H9 (cell line): ENCODE results near the gene P3H3. TPM values are rescaled to one million over a fixed set of nuclear protein-coding genes. Genes with fewer than 3 reads are reported as not detected.

ENCODE experiments used
- DNase-seq: peaks from one replicate; pipeline ENCODE4 v3.0.0-alpha.2; 2017
- H2AFZ ChIP-seq: one replicate; pipeline ENCODE4 v1.6.1; 2013; ENCODE audit warnings: mild to moderate bottlenecking, low read length, control low read depth, moderate library complexity
- H2AK5ac ChIP-seq: 2 replicates; pipeline ENCODE4 v1.6.1; 2013; ENCODE audit warnings: low read length, control low read depth, mixed read lengths; ENCODE audit not compliant: insufficient read length
- H2BK120ac ChIP-seq: one replicate; pipeline ENCODE4 v1.6.1; 2013; ENCODE audit warnings: low read depth, mild to moderate bottlenecking, low read length, control low read depth, inconsistent platforms; ENCODE audit not compliant: poor library complexity, severe bottlenecking
- H2BK12ac ChIP-seq: 2 replicates; pipeline ENCODE4 v1.6.1; 2013; ENCODE audit warnings: low read length, control low read depth, mixed read lengths, low read depth; ENCODE audit not compliant: insufficient read length
- H2BK15ac ChIP-seq: 2 replicates; pipeline ENCODE4 v1.6.1; 2013; ENCODE audit warnings: low read depth, low read length, control low read depth
- H2BK20ac ChIP-seq: one replicate; pipeline ENCODE4 v1.6.1; 2013; ENCODE audit warnings: low read depth, mild to moderate bottlenecking, low read length, control low read depth, inconsistent platforms; ENCODE audit not compliant: poor library complexity, severe bottlenecking
- H2BK5ac ChIP-seq: 2 replicates; pipeline ENCODE4 v1.6.1; 2013; ENCODE audit warnings: low read length, control low read depth, mixed read lengths; ENCODE audit not compliant: insufficient read length
- H3K14ac ChIP-seq: 2 replicates; pipeline ENCODE4 v1.6.1; 2013; ENCODE audit warnings: low read length, control low read depth; ENCODE audit not compliant: insufficient read depth
- H3K18ac ChIP-seq: 2 replicates; pipeline ENCODE4 v1.6.1; 2013; ENCODE audit warnings: low read depth, mild to moderate bottlenecking, mixed read lengths, low read length, control low read depth; ENCODE audit not compliant: insufficient read length
- H3K23ac ChIP-seq: 2 replicates; pipeline ENCODE4 v1.6.1; 2013; ENCODE audit warnings: low read length, control low read depth, mixed read lengths, low read depth; ENCODE audit not compliant: insufficient read length
- H3K23me2 ChIP-seq: 2 replicates; pipeline ENCODE4 v1.6.1; 2013; ENCODE audit warnings: low read depth, mild to moderate bottlenecking, mixed read lengths, low read length, control low read depth; ENCODE audit not compliant: insufficient read length, poor library complexity, severe bottlenecking
- H3K27ac ChIP-seq: 2 replicates; pipeline ENCODE4 v1.5.1; 2013; ENCODE audit warnings: low read length, control low read depth, mixed read lengths, low read depth; ENCODE audit not compliant: insufficient read length
- H3K27me3 ChIP-seq: 2 replicates; pipeline ENCODE4 v1.6.1; 2013; ENCODE audit warnings: low read length, control low read depth, inconsistent platforms; ENCODE audit not compliant: insufficient read depth
- H3K4ac ChIP-seq: 2 replicates; pipeline ENCODE4 v1.6.1; 2013; ENCODE audit warnings: low read depth, mild to moderate bottlenecking, control low read depth, inconsistent platforms, low read length, moderate library complexity
- H3K4me1 ChIP-seq: 2 replicates; pipeline ENCODE4 v1.6.1; 2013; ENCODE audit warnings: low read length, control low read depth, inconsistent platforms; ENCODE audit not compliant: insufficient read depth
- H3K4me2 ChIP-seq: 2 replicates; pipeline ENCODE4 v1.6.1; 2013; ENCODE audit warnings: low read length, control low read depth, mixed read lengths; ENCODE audit not compliant: insufficient read length, insufficient read depth
- H3K56ac ChIP-seq: 2 replicates; pipeline ENCODE4 v1.6.1; 2013; ENCODE audit warnings: low read depth, mild to moderate bottlenecking, mixed read lengths, low read length, control low read depth; ENCODE audit not compliant: insufficient read length
- H3K79me1 ChIP-seq: 2 replicates; pipeline ENCODE4 v1.6.1; 2013; ENCODE audit warnings: low read depth, mild to moderate bottlenecking, moderate library complexity, low read length, control low read depth, inconsistent platforms; ENCODE audit not compliant: insufficient read depth, poor library complexity, severe bottlenecking
- H3K79me2 ChIP-seq: 2 replicates; pipeline ENCODE4 v1.6.1; 2013; ENCODE audit warnings: low read length, control low read depth, inconsistent platforms; ENCODE audit not compliant: insufficient read depth
- H3K9ac ChIP-seq: 2 replicates; pipeline ENCODE4 v1.6.1; 2013; ENCODE audit warnings: low read length, control low read depth, mixed read lengths; ENCODE audit not compliant: insufficient read length; ENCODE audit errors: extremely low read depth
- H3K9me3 ChIP-seq: one replicate; pipeline ENCODE4 v1.6.1; 2013; ENCODE audit warnings: low read depth, low read length, inconsistent platforms; ENCODE audit not compliant: control insufficient read depth
- H3T11ph ChIP-seq: one replicate; pipeline ENCODE4 v1.6.1; 2013; ENCODE audit warnings: mild to moderate bottlenecking, low read length, control low read depth, inconsistent platforms
- H4K20me1 ChIP-seq: one replicate; pipeline ENCODE4 v1.6.1; 2013; ENCODE audit not compliant: control insufficient read depth, insufficient read length, insufficient read depth
- H4K5ac ChIP-seq: 2 replicates; pipeline ENCODE4 v1.6.1; 2013; ENCODE audit warnings: low read depth, mild to moderate bottlenecking, mixed read lengths, low read length, control low read depth; ENCODE audit not compliant: insufficient read length
- H4K8ac ChIP-seq: replicated peaks from 2 replicates; pipeline ENCODE4 v1.6.1; 2013; ENCODE audit warnings: low read length, control low read depth, mixed read lengths, low read depth; ENCODE audit not compliant: insufficient read length
- H4K91ac ChIP-seq: 2 replicates; pipeline ENCODE4 v1.6.1; 2013; ENCODE audit warnings: low read depth, mild to moderate bottlenecking, moderate library complexity, mixed read lengths, low read length, control low read depth; ENCODE audit not compliant: insufficient read length
- H3K27ac Mint-ChIP-seq, 3 experiments: 2 replicates in 2 of 3; 3 replicates in 1 of 3; pipeline ENCODE4 v1.8.0; 2020 to 2021; ENCODE audit warnings: mixed read lengths in 3 of 3, mild to moderate bottlenecking in 1 of 3, moderate library complexity in 1 of 3
- H3K27me3 Mint-ChIP-seq: 2 replicates; pipeline ENCODE4 v1.8.0; 2021; ENCODE audit warnings: low read depth, mild to moderate bottlenecking, moderate library complexity, mixed read lengths
- H3K36me3 Mint-ChIP-seq, 3 experiments: 2 replicates in 2 of 3; 3 replicates in 1 of 3; pipeline ENCODE4 v1.8.0; 2020 to 2021; ENCODE audit warnings: low read depth in 3 of 3, mixed read lengths in 3 of 3; ENCODE audit not compliant: insufficient read depth in 1 of 3
- H3K4me1 Mint-ChIP-seq, 2 experiments: 2 replicates each; pipeline ENCODE4 v1.8.0; 2020; ENCODE audit warnings: mixed read lengths in 2 of 2
- H3K4me3 Mint-ChIP-seq, 2 experiments: 2 replicates in 1 of 2; 3 replicates in 1 of 2; pipeline ENCODE4 v1.8.0; 2020 to 2021; ENCODE audit warnings: mild to moderate bottlenecking in 2 of 2, mixed read lengths in 2 of 2, moderate library complexity in 1 of 2
- H3K9me3 Mint-ChIP-seq, 2 experiments: 2 replicates in 1 of 2; 3 replicates in 1 of 2; pipeline ENCODE4 v1.8.0; 2020; ENCODE audit warnings: mild to moderate bottlenecking in 2 of 2, mixed read lengths in 2 of 2, moderate library complexity in 1 of 2
- WGBS: extraction: QIAGEN DNeasy Blood & Tissue Kit; methylation state at CpG from one replicate; pipeline ENCODE4 v1.1.7; 2013; ENCODE audit warnings: missing lambda C conversion rate, low lambda C conversion rate, mixed read lengths; ENCODE audit not compliant: insufficient read length; ENCODE audit errors: extremely low coverage; 5-methylcytosine and 5-hydroxymethylcytosine counted together
- total RNA-seq: library from RNA; stranded (reverse); gene quantifications from 2 replicates; pipeline ENCODE4 v1.2.1, GENCODE V29; 2021
- TF ChIP-seq, protein P1 (sequence below): fragments of 200-600 bp; sonication (generic); conservative IDR thresholded peaks from 3 replicates; pipeline ENCODE4 v1.8.0; 2021; ENCODE audit warnings: antibody characterized with exemption, mild to moderate bottlenecking

The P3H3 gene
- total RNA-seq, 1 experiment from 2014 or later = 55.0 TPM

DNA sequence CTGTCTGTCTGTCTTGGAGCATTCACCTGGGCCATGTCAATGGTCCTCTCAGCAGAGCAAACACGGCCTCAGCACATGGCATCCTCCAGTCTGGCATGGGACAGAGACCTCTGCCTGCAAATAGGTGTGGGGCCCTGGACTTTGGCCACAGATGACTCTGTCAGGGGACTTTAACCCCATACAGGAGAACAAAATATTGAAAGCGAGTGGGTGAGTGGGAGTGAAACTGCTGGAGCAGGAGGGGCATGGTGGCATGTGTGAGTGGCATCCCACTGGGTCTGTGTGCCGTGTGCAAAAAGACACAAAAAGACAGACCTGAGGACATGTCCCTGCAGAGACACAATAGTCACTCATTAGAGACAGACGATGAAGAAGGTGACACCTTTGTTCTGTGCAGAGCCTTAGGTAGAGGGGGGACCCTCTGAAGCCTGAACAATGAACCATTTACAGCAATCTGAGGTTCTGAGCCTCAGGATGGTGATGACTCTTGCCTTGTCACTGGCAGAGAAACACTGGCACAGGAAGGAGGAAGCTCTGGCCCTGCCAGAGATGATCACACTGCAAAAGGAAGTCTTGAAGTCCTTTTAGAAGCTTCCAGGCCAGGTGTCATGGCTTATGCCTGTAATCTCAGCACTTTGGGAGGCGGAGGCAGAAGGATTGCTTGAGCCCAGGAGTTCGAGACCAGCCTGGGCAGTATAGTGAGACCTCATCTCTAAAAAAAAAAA, 48.3 kb upstream of the P3H3 start:
- peaks cover 4 to 17% (median 16%) of the 10 kb centered on the region in 3 experiments; a peak in 6 of 7 replicates for H3K36me3 Mint-ChIP-seq
- Histone ChIP-seq H3K18ac (no peak overlapping the region), H3K14ac (no peak overlapping the region), H2BK12ac (no peak overlapping the region), H2BK15ac (no peak overlapping the region), H2AFZ (no peak overlapping the region), H3K23ac (no peak overlapping the region), H3K79me2 (no peaks in the 10 kb centered on the region), H2BK20ac (no peak overlapping the region), H4K20me1 (no peaks in the 10 kb centered on the region), H3K9ac (no peak overlapping the region), H3K27ac (no peak overlapping the region), H3K23me2 (peaks cover 10% of the 10 kb centered on the region), H3K9me3 (no peaks in the 10 kb centered on the region), H4K5ac (no peak overlapping the region), H2AK5ac (no peak overlapping the region), H3K4me1 (no peaks in the 10 kb centered on the region), H3T11ph (no peak overlapping the region), H4K91ac (no peak overlapping the region), H3K56ac (no peak overlapping the region), H4K8ac (no peak overlapping the region), H3K79me1 (no peaks in the 10 kb centered on the region), H2BK120ac (no peak overlapping the region), H3K27me3 (peaks cover 2% of the 10 kb centered on the region; the same call in 1 of the 2 replicates), H3K4ac (no peak overlapping the region), H3K4me2 (no peak overlapping the region), H2BK5ac (no peak overlapping the region)
- peak overlapping the region in 2 of 3 experiments; percentile 10 to 18; a peak in 1 of 7 replicates for H3K27ac Mint-ChIP-seq
- peaks cover 35% of the 10 kb centered on the region for H3K27me3 Mint-ChIP-seq
- no peaks in the 10 kb centered on the region for H3K9me3 Mint-ChIP-seq
- WGBS = no CpG with 5 or more reads among the region's 6 CpGs
- no peak overlapping the region for H3K4me3 Mint-ChIP-seq
- TF ChIP-seq, protein P1, sequence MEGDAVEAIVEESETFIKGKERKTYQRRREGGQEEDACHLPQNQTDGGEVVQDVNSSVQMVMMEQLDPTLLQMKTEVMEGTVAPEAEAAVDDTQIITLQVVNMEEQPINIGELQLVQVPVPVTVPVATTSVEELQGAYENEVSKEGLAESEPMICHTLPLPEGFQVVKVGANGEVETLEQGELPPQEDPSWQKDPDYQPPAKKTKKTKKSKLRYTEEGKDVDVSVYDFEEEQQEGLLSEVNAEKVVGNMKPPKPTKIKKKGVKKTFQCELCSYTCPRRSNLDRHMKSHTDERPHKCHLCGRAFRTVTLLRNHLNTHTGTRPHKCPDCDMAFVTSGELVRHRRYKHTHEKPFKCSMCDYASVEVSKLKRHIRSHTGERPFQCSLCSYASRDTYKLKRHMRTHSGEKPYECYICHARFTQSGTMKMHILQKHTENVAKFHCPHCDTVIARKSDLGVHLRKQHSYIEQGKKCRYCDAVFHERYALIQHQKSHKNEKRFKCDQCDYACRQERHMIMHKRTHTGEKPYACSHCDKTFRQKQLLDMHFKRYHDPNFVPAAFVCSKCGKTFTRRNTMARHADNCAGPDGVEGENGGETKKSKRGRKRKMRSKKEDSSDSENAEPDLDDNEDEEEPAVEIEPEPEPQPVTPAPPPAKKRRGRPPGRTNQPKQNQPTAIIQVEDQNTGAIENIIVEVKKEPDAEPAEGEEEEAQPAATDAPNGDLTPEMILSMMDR = no peak
- DNase-seq = no peak
- peaks cover 27 to 35% of the 10 kb centered on the region in 2 experiments for H3K4me1 Mint-ChIP-seq
